ENCODE measurements around the gene RAD51B. TPM values are rescaled to one million over a fixed set of nuclear protein-coding genes. Genes with fewer than 3 reads are reported as not detected.
"Not testable (repeated sequence)": the region's sequence is repeated elsewhere in the genome, so short reads cannot be mapped to it uniquely, and the experiment has no call there.

RAD51B gene
- total and polyA plus RNA-seq, 3 donors from 2014 or later = 5.5 to 22.5 (median 19.1) TPM

DNA sequence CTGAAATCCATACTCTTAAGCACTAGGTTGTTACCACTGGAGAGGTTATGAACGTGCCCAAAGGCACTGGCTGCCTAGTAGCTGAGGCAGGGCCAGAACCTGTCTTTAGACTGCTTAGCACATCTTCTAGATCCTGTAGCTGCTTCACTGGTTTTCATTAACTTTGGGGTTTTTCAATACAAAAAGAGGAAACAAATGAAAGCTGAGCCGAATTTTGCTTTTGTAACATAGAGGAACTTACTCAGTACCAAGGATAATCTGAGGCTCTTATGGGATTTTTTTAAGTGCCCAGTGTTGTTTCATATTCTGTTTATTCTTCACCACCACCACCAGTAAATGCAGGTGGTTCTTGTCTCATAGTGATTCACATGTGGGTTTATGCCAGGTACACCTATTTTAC is 396.1 kb downstream of the RAD51B start:
- H3K27ac ChIP-seq = no peak overlapping the region
- H3K36me3 ChIP-seq (ENCODE audit: low read depth, missing control alignments) = no peaks in the 10 kb centered on the region
- 73 to 78% methylated on average over 2 of the region's 2 CpGs for WGBS, 2 donors
- no peak for DNase-seq
- TF ChIP-seq, protein P1, sequence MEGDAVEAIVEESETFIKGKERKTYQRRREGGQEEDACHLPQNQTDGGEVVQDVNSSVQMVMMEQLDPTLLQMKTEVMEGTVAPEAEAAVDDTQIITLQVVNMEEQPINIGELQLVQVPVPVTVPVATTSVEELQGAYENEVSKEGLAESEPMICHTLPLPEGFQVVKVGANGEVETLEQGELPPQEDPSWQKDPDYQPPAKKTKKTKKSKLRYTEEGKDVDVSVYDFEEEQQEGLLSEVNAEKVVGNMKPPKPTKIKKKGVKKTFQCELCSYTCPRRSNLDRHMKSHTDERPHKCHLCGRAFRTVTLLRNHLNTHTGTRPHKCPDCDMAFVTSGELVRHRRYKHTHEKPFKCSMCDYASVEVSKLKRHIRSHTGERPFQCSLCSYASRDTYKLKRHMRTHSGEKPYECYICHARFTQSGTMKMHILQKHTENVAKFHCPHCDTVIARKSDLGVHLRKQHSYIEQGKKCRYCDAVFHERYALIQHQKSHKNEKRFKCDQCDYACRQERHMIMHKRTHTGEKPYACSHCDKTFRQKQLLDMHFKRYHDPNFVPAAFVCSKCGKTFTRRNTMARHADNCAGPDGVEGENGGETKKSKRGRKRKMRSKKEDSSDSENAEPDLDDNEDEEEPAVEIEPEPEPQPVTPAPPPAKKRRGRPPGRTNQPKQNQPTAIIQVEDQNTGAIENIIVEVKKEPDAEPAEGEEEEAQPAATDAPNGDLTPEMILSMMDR (IDR thresholded peaks at IDR 0.05) = no peak
- no peak for TF ChIP-seq POLR2A (IDR thresholded peaks at IDR 0.05)
- H3K4me3 ChIP-seq = no peak overlapping the region
- intact Hi-C loops (cut with DNase I; ENCODE audit: low total_unique reads) = no loop called here
- no peaks in the 10 kb centered on the region for H3K9me3 ChIP-seq
- no peaks in the 10 kb centered on the region for H3K27me3 ChIP-seq
- H3K4me1 ChIP-seq = peaks cover 17% of the 10 kb centered on the region

DNA sequence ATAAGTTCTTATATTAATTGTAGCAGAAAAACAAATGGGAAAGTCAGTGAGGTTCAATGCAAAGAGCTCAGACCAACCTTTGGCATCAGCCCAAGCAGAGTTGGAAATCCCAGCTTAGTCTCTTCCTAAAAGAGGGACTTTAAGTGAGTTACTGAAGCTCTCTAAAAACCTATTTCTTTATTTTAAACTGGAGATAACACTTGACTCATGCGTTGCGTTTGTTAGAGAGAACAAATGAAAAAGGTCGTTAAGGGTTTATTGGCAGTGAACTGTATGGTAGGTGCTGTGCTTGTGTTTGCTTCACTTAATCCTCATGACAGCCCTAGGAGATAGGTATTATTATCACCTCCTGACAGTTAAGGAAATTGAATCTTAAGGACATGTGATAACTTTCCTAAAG is 396.5 kb downstream of the RAD51B start:
- H3K4me1 ChIP-seq = peaks cover 14% of the 10 kb centered on the region
- TF ChIP-seq, protein P1 (IDR thresholded peaks at IDR 0.05) = no peak
- TF ChIP-seq POLR2A (IDR thresholded peaks at IDR 0.05) = no peak
- H3K27me3 ChIP-seq = no peaks in the 10 kb centered on the region
- DNase-seq = no peak
- no peak overlapping the region for H3K4me3 ChIP-seq
- intact Hi-C loops (cut with DNase I; ENCODE audit: low total_unique reads) = no loop called here
- no peaks in the 10 kb centered on the region for H3K9me3 ChIP-seq
- WGBS, 2 donors = 65% methylated on average over 3 of the region's 3 CpGs
- H3K36me3 ChIP-seq (ENCODE audit: low read depth, missing control alignments) = no peaks in the 10 kb centered on the region
- H3K27ac ChIP-seq = no peak overlapping the region

DNA sequence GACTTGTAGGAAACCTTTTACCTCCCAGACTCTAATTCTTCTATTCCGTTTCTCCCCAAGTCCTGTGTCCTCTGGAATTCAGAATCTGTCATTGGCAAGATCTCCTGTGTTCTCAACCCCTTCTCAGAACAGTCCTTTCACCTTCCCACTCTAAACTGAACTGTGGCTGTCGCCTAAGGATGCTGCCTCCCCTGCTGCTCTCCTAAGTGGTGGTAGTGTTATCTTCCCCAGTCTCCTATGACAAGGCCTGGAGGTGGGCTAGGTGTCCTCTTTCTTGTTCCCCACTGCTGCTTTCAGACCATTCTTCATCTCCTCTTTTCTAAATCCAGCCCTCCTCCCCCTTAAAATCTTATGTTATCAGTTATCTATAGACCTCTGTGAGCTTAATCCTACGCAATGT is 397.4 kb downstream of the RAD51B start:
- peaks cover 14% of the 10 kb centered on the region for H3K4me1 ChIP-seq
- TF ChIP-seq, protein P1 (IDR thresholded peaks at IDR 0.05) = no peak
- no peak for TF ChIP-seq POLR2A (IDR thresholded peaks at IDR 0.05)
- H3K27me3 ChIP-seq = no peaks in the 10 kb centered on the region
- no peaks in the 10 kb centered on the region for H3K9me3 ChIP-seq
- DNase-seq = no peak
- no peak overlapping the region for H3K4me3 ChIP-seq
- WGBS, 2 donors = 91% methylated on average over 3 of the region's 3 CpGs
- intact Hi-C loops (cut with DNase I; ENCODE audit: low total_unique reads) = no loop called here
- H3K27ac ChIP-seq = no peak overlapping the region
- H3K36me3 ChIP-seq (ENCODE audit: low read depth, missing control alignments) = no peaks in the 10 kb centered on the region

DNA sequence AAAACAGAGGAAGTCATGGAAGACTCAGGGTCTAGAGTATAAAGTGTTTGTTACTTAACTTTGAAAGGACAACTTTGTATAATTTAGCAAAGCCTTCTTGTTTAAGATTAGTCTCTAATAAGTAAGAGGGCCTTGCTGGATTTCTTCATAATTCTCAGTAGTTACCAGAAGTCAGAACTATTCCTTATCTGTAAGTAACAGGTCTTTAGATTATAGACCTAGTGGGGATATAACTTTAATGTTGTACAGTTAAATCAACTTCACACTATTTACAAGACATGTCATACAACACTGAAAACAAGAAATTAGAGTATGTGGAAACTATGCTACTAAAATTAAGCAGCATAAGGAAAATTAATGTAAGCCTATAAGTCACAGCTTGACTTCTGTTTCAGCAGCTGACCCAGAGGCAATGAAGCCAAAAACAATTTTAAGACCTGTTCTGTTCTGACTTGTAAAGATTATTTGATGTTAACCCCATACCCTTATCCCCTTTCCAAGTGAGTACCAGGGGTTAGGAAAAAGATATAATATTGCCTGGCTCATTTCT is 398.3 kb downstream of the RAD51B start:
- no peaks in the 10 kb centered on the region for H3K27me3 ChIP-seq
- H3K4me3 ChIP-seq = no peak overlapping the region
- H3K9me3 ChIP-seq = no peaks in the 10 kb centered on the region
- intact Hi-C loops (cut with DNase I; ENCODE audit: low total_unique reads) = no loop called here
- TF ChIP-seq POLR2A (IDR thresholded peaks at IDR 0.05) = no peak
- TF ChIP-seq, protein P1 (IDR thresholded peaks at IDR 0.05) = no peak
- no peaks in the 10 kb centered on the region for H3K36me3 ChIP-seq (ENCODE audit: low read depth, missing control alignments)
- DNase-seq = no peak
- H3K4me1 ChIP-seq = peaks cover 14% of the 10 kb centered on the region
- no peak overlapping the region for H3K27ac ChIP-seq

DNA sequence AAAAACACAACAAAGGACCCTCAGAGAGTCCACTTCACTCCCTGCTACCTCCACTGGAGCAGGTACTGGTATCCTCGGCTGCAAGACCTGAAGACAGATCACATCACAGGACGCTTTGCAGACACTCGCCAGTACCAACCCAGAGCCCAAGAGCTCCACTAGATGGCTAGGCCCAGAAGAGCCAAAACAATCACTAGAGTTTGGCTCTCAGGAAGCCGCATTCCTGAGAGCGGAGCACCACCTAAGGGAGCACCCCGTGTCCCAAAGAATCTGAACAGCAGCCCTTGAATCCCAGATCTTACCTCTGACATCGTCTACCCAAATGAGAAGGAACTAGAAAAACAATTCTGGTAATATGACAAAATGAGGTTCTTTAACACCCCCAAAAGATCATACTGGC is 399.8 kb downstream of the RAD51B start:
- intact Hi-C loops (cut with DNase I; ENCODE audit: low total_unique reads) = no loop called here
- Histone ChIP-seq H3K36me3 (ENCODE audit: low read depth, missing control alignments) (no peaks in the 10 kb centered on the region), H3K27ac (no peak overlapping the region), H3K4me3 (no peak overlapping the region), H3K9me3 (no peaks in the 10 kb centered on the region), H3K4me1 (peaks cover 10% of the 10 kb centered on the region), H3K27me3 (no peaks in the 10 kb centered on the region)
- TF ChIP-seq, protein P1 (IDR thresholded peaks at IDR 0.05) = no peak
- no peak for TF ChIP-seq POLR2A (IDR thresholded peaks at IDR 0.05)
- WGBS, 2 donors = 94 to 95% methylated on average over 7 of the region's 7 CpGs
- DNase-seq = no peak

DNA sequence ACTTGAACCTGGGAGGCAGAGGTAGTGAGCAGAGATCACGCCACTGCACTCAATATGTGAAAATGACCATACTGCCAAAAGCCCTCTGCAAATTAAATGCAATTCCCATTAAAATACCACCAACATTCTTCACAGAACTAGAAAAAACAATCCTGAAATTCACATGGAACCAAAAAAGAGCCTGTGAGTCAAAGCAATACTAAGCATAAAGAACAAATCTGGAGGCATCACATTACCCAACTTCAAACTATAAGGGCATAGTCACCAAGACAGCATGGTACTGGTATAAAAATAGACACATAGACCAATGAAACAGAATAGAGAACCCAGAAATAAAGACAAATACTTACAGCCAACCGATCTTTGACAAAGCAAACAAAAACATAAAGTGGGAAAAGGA is 401.5 kb downstream of the RAD51B start:
- H3K27me3 ChIP-seq; DNase-seq; H3K27ac ChIP-seq; intact Hi-C loops (cut with DNase I; ENCODE audit: low total_unique reads); H3K4me1 ChIP-seq; H3K4me3 ChIP-seq; H3K9me3 ChIP-seq; H3K36me3 ChIP-seq (ENCODE audit: low read depth, missing control alignments): not testable (repeated sequence)
- 91 to 92% methylated on average over 2 of the region's 2 CpGs for WGBS, 2 donors
